SK-N-SH (cell line): ENCODE results near the gene EFCAB8. TPM values are rescaled to one million over a fixed set of nuclear protein-coding genes. Genes with fewer than 3 reads are reported as not detected.

Experiments
- CTCF ChIA-PET: fragments of 300-600, 350-600 bp; formaldehyde crosslinking; extraction: SDS; loops from one replicate; lab custom pipeline; 2021; lab: Yijun Ruan, JAX
- POLR2A ChIA-PET: fragments of 350-600 bp; sonication (Branson Sonifier 250); formaldehyde crosslinking; extraction: SDS; loops from one replicate; lab custom pipeline; 2020; ENCODE audit warnings: antibody characterized with exemption, inconsistent platforms; lab: Yijun Ruan, JAX
- DNase-seq: peaks from one replicate; pipeline ENCODE4 v3.0.0; 2012
- H2AFZ ChIP-seq: fragments of 200-600 bp; sonication (generic); 2 replicates; pipeline ENCODE4 v1.8.1; 2016; ENCODE audit warnings: antibody characterized with exemption, mild to moderate bottlenecking, low read depth
- H3F3A ChIP-seq: fragments of 200-600 bp; sonication (generic); replicated peaks from 2 replicates; pipeline ENCODE3; 2016; ENCODE audit warnings: antibody characterized with exemption, mild to moderate bottlenecking; ENCODE audit not compliant: insufficient read depth
- H3K27ac ChIP-seq, 2 experiments: fragments of 200-500 bp in 1 of 2; fragments of 200-600 bp in 1 of 2; sonication (Bioruptor generic) in 1 of 2; sonication (generic), shearing (Covaris generic) in 1 of 2; 2 replicates each; pipeline versions ENCODE4 v1.5.1 to v1.6.1; 2014 to 2016; ENCODE audit warnings: low read depth in 2 of 2, inconsistent platforms in 1 of 2, low read length in 1 of 2, mild to moderate bottlenecking in 1 of 2, mixed read lengths in 1 of 2
- H3K27me3 ChIP-seq: fragments of 200-600 bp; sonication (generic), shearing (Covaris generic); 2 replicates; pipeline ENCODE4 v1.6.1; 2016; ENCODE audit warnings: mixed run types; ENCODE audit not compliant: insufficient read depth
- H3K36me3 ChIP-seq, 2 experiments: fragments of 200-500 bp in 1 of 2; fragments of 200-600 bp in 1 of 2; sonication (Bioruptor generic) in 1 of 2; sonication (generic) in 1 of 2; replicated peaks in 1 of 2; 2 replicates each; pipeline versions ENCODE3 to v1.5.1; 2014 to 2016; ENCODE audit warnings: low read length in 1 of 2, mild to moderate bottlenecking in 1 of 2; ENCODE audit not compliant: insufficient read depth in 2 of 2, control insufficient read depth in 1 of 2
- H3K4me1 ChIP-seq, 2 experiments: fragments of 200-500 bp in 1 of 2; fragments of 200-600 bp in 1 of 2; sonication (Bioruptor generic) in 1 of 2; sonication (generic), shearing (Covaris generic) in 1 of 2; 2 replicates each; pipeline versions ENCODE4 v1.5.1 to v1.6.1; 2014 to 2016; ENCODE audit warnings: low read depth in 1 of 2, low read length in 1 of 2, mixed run types in 1 of 2; ENCODE audit not compliant: insufficient read depth in 2 of 2, control insufficient read depth in 1 of 2
- H3K4me2 ChIP-seq: fragments of 200-600 bp; sonication (generic), shearing (Covaris generic); 2 replicates; pipeline ENCODE4 v1.6.1; 2017; ENCODE audit warnings: mixed run types
- H3K4me3 ChIP-seq, 2 experiments: fragments of 200-500 bp in 1 of 2; fragments of 200-600 bp in 1 of 2; sonication (Bioruptor generic) in 1 of 2; sonication (generic), shearing (Covaris generic) in 1 of 2; 2 replicates each; pipeline versions ENCODE4 v1.5.1 to v1.8.1; 2014 to 2016; ENCODE audit warnings: low read depth in 2 of 2, inconsistent platforms in 1 of 2, low read length in 1 of 2, mild to moderate bottlenecking in 1 of 2, mixed read lengths in 1 of 2, moderate library complexity in 1 of 2
- H3K79me2 ChIP-seq: fragments of 200-600 bp; sonication (generic); 2 replicates; pipeline ENCODE4 v1.8.1; 2017; ENCODE audit warnings: mild to moderate bottlenecking; ENCODE audit not compliant: insufficient read depth
- H3K9ac ChIP-seq: fragments of 200-600 bp; sonication (generic); 2 replicates; pipeline ENCODE4 v1.6.1; 2017; ENCODE audit warnings: mixed run types
- H3K9me2 ChIP-seq: fragments of 200-600 bp; sonication (generic); 2 replicates; pipeline ENCODE4 v1.6.1; 2017; ENCODE audit warnings: mixed run types
- H3K9me3 ChIP-seq: fragments of 200-600 bp; sonication (generic); 2 replicates; pipeline ENCODE4 v1.6.1; 2017; ENCODE audit warnings: mixed run types, mild to moderate bottlenecking, moderate library complexity
- H4K20me1 ChIP-seq: fragments of 200-600 bp; sonication (generic); 2 replicates; pipeline ENCODE4 v1.6.1; 2017; ENCODE audit warnings: mild to moderate bottlenecking, mixed run types; ENCODE audit not compliant: insufficient read depth
- CHD2 ChIP-seq: fragments of 150-350 bp; IDR thresholded peaks from 2 replicates; pipeline ENCODE4 v1.6.1; 2018; ENCODE audit warnings: low read length; ENCODE audit not compliant: partially characterized antibody
- ELF1 ChIP-seq: IDR thresholded peaks from 2 replicates; pipeline ENCODE4 v1.4.0; 2012
- EZH2phosphoT487 ChIP-seq: fragments of 200-600 bp; sonication (generic); IDR thresholded peaks from 2 replicates; pipeline ENCODE4 v1.6.1; 2017; ENCODE audit warnings: low read depth, mixed run types, mild to moderate bottlenecking, antibody characterized with exemption, moderate library complexity, borderline replicate concordance
- FOSL2 ChIP-seq: IDR thresholded peaks from 2 replicates; pipeline ENCODE4 v1.4.0; 2012; ENCODE audit warnings: low read depth, mild to moderate bottlenecking, moderate library complexity, borderline replicate concordance
- FOXM1 ChIP-seq: IDR thresholded peaks from 2 replicates; pipeline ENCODE4 v1.4.0; 2012; ENCODE audit warnings: low read depth, mild to moderate bottlenecking
- GABPA ChIP-seq: IDR thresholded peaks from 2 replicates; pipeline ENCODE4 v1.4.0; 2012; ENCODE audit warnings: low read depth, mild to moderate bottlenecking
- MEF2A ChIP-seq: IDR thresholded peaks from 2 replicates; pipeline ENCODE4 v1.4.0; 2012; ENCODE audit warnings: low read depth, borderline replicate concordance
- MXI1 ChIP-seq: IDR thresholded peaks from 2 replicates; pipeline ENCODE4 v1.6.1; 2012; ENCODE audit warnings: mild to moderate bottlenecking, low read depth, low read length, improper control_type of control experiment
- NRF1 ChIP-seq: IDR thresholded peaks from 2 replicates; pipeline ENCODE4 v1.6.1; 2012; ENCODE audit warnings: low read depth, mild to moderate bottlenecking, low read length
- POLR2AphosphoS5 ChIP-seq: IDR thresholded peaks from 2 replicates; pipeline ENCODE4 v1.6.1; 2012; ENCODE audit warnings: low read depth, low read length
- RAD21 ChIP-seq: IDR thresholded peaks from 2 replicates; pipeline ENCODE4 v1.6.1; 2012; ENCODE audit warnings: mild to moderate bottlenecking, low read length
- RXRA ChIP-seq: IDR thresholded peaks from 2 replicates; pipeline ENCODE4 v1.4.0; 2012; ENCODE audit warnings: low read depth, mild to moderate bottlenecking, borderline replicate concordance
- SIN3A ChIP-seq: IDR thresholded peaks from 2 replicates; pipeline ENCODE4 v1.6.1; 2012; ENCODE audit warnings: low read depth, mild to moderate bottlenecking, low read length, moderate library complexity, borderline replicate concordance
- SMC3 ChIP-seq: IDR thresholded peaks from 2 replicates; pipeline ENCODE4 v1.6.1; 2012; ENCODE audit warnings: low read depth, low read length, improper control_type of control experiment
- TAF1 ChIP-seq: IDR thresholded peaks from 2 replicates; pipeline ENCODE4 v1.6.1; 2012; ENCODE audit warnings: low read depth, mild to moderate bottlenecking, low read length, moderate library complexity, borderline replicate concordance
- TCF12 ChIP-seq: IDR thresholded peaks from 2 replicates; pipeline ENCODE4 v1.4.0; 2012
- TEAD4 ChIP-seq: IDR thresholded peaks from 2 replicates; pipeline ENCODE4 v1.4.0; 2012; ENCODE audit warnings: mild to moderate bottlenecking, borderline replicate concordance; ENCODE audit not compliant: insufficient read depth
- WGBS: methylation state at CpG from one replicate; pipeline ENCODE4 v1.1.6; 2017; ENCODE audit warnings: low lambda C conversion rate; 5-methylcytosine and 5-hydroxymethylcytosine counted together
- polyA plus RNA-seq, 3 experiments: library from polyadenylated mRNA; depleted of rRNA; stranded (reverse); fragments of >200 nt; gene quantifications; 2 replicates each; pipeline ENCODE4 v1.2.3, GENCODE V29; 2012
- TF ChIP-seq, protein P1 (sequence below): fragments of 150-350 bp; IDR thresholded peaks from 2 replicates; pipeline ENCODE4 v1.6.1; 2017; ENCODE audit warnings: antibody characterized with exemption, low read length, low read depth, borderline replicate concordance
- TF ChIP-seq, protein P2 (sequence below): IDR thresholded peaks from 2 replicates; pipeline ENCODE4 v1.4.0; 2012; ENCODE audit warnings: low read depth, borderline replicate concordance

Gene EFCAB8
- polyA plus RNA-seq, 1 of the 3 experiments (the other 2 are of a cell fraction), result not detected

DNA sequence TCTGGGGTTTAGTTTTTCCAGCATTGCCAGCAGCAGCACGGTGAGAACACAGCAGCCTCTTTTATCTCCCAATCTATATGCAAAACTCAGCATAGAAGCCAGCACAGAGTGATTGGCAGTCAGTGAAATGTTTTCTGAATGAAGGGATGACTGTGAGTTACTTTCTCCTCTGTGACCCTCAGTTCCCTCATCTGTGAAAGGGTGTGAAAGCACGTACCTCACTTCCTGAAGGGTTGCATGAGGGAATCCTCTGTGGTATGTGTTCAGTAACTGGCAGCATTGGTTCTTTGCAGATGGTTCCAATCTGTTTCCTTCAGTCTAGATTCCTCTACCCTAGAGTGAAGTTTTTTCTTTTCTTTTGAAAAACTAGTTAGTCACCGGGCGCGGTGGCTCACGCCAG is 40.0 kb downstream of the EFCAB8 start:
- TF ChIP-seq SIN3A, result no peak
- TF ChIP-seq MXI1, result no peak
- TF ChIP-seq, protein P1, sequence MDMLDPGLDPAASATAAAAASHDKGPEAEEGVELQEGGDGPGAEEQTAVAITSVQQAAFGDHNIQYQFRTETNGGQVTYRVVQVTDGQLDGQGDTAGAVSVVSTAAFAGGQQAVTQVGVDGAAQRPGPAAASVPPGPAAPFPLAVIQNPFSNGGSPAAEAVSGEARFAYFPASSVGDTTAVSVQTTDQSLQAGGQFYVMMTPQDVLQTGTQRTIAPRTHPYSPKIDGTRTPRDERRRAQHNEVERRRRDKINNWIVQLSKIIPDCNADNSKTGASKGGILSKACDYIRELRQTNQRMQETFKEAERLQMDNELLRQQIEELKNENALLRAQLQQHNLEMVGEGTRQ, result no peak
- TF ChIP-seq TEAD4, result no peak
- no peak for TF ChIP-seq FOXM1
- TF ChIP-seq POLR2AphosphoS5, result no peak
- no peak for TF ChIP-seq RAD21
- TF ChIP-seq CHD2, result no peak
- no peak for TF ChIP-seq SMC3
- no peak for TF ChIP-seq TCF12
- TF ChIP-seq GABPA, result no peak
- TF ChIP-seq TAF1, result no peak
- no peak for TF ChIP-seq ELF1
- TF ChIP-seq EZH2phosphoT487, result no peak
- TF ChIP-seq, protein P2, sequence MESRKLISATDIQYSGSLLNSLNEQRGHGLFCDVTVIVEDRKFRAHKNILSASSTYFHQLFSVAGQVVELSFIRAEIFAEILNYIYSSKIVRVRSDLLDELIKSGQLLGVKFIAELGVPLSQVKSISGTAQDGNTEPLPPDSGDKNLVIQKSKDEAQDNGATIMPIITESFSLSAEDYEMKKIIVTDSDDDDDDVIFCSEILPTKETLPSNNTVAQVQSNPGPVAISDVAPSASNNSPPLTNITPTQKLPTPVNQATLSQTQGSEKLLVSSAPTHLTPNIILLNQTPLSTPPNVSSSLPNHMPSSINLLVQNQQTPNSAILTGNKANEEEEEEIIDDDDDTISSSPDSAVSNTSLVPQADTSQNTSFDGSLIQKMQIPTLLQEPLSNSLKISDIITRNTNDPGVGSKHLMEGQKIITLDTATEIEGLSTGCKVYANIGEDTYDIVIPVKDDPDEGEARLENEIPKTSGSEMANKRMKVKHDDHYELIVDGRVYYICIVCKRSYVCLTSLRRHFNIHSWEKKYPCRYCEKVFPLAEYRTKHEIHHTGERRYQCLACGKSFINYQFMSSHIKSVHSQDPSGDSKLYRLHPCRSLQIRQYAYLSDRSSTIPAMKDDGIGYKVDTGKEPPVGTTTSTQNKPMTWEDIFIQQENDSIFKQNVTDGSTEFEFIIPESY, result no peak
- no peak for TF ChIP-seq RXRA
- TF ChIP-seq MEF2A, result no peak
- TF ChIP-seq NRF1, result no peak
- no peak for TF ChIP-seq FOSL2
- H2AFZ ChIP-seq, result no peak overlapping the region
- POLR2A ChIA-PET, result no interaction called here
- no peak overlapping the region for H3K4me2 ChIP-seq
- H3K27ac ChIP-seq, result no peak overlapping the region
- no peaks in the 10 kb centered on the region for H4K20me1 ChIP-seq
- H3K79me2 ChIP-seq, result no peaks in the 10 kb centered on the region
- no peak overlapping the region for H3K4me3 ChIP-seq
- CTCF ChIA-PET, result interaction anchor here (1.0 kb wide), 1 partner anchor 386 kb away, joined by 3 read pairs; no protein-coding TSS in a partner anchor
- no peak overlapping the region for H3K9ac ChIP-seq
- H3K27me3 ChIP-seq, result no peaks in the 10 kb centered on the region
- H3K9me2 ChIP-seq, result no peaks in the 10 kb centered on the region
- no peaks in the 10 kb centered on the region; a peak in 1 of 4 replicates for H3K4me1 ChIP-seq
- DNase-seq, result no peak
- no peaks in the 10 kb centered on the region for H3F3A ChIP-seq
- no peaks in the 10 kb centered on the region for H3K36me3 ChIP-seq
- no peaks in the 10 kb centered on the region for H3K9me3 ChIP-seq
- 70% methylated on average over 6 of the region's 6 CpGs for WGBS
